ENCODE results near the gene POLR1E. TPM values are rescaled to one million over a fixed set of nuclear protein-coding genes. Genes with fewer than 3 reads are reported as not detected.
A peak's percentile ranks its signal among the peaks of the same experiment; 100 is the strongest.

Gene POLR1E
- total and polyA plus RNA-seq, 10 of the 15 experiments (the other 5 are each of a cell fraction or from before 2014, with no cell fraction given): 13.7 to 71.3 (median 50.4) TPM

DNA sequence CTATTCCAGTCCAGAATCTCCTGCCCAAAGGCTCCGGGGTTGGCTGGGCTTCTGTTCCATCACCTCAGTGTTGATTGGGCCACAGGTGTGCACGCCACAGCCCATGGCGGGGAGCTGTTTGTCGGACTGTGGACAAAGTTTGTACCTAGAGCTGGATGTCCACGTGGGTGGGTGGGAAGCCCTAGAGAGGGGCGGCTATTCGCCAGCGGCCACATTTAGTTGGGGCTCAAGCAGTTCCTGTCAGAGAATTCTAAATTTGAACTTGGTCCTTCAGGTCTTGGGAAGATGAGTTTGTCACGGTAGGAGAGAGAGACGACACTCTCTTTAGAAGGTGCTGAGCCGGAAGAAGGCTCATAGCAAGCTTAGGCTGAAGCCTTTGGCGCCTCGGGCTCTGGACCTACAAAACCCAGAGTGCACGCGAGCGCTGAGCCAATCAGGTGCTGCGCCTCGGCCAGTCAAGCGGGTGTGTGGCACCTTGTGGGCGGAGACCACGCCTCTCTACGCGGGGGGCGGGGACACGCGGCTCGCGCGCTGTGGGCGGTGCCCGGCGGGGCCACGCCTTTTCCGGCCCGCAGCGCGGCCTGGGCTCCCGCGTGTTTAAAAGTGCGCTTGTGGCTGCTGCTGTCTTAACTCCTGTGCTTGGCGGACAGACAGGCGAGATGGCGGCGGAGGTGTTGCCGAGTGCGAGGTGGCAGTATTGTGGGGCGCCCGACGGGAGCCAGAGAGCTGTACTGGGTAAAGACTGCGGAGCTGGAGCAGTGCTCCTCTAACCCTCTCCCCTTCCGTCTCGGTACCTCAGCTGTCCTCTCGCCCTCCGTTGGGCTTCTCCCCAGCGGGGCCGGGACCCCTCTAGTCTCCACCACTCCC lies at the start of gene POLR1E (continued):
- TF ChIP-seq IRF4 (IDR thresholded peaks at IDR 0.05; ENCODE audit: low read depth, low read length) (no peak), TARDBP (IDR thresholded peaks at IDR 0.05; ENCODE audit: borderline replicate concordance) (no peak), ZNF274 (IDR thresholded peaks at IDR 0.05; ENCODE audit: insufficient read depth, insufficient read length) (no peak), BCL3 (IDR thresholded peaks at IDR 0.05; ENCODE audit: borderline replicate concordance, insufficient read depth, low read depth, low read length, poor library complexity, severe bottlenecking) (no peak), ATF3 (IDR thresholded peaks at IDR 0.05; ENCODE audit: borderline replicate concordance, extremely low read depth, low read depth, low read length) (no peak), TBL1XR1 (IDR thresholded peaks at IDR 0.05; ENCODE audit: low read depth, low read length) (no peak), WRNIP1 (IDR thresholded peaks at IDR 0.05; ENCODE audit: borderline replicate concordance, low read depth, low read length) (no peak), CBFB (IDR thresholded peaks at IDR 0.05; ENCODE audit: low read depth) (peak; percentile 71; the same call in 1 of the 2 replicates), MTA3 (IDR thresholded peaks at IDR 0.05; ENCODE audit: borderline replicate concordance, low read length) (no peak), GATAD2B (conservative IDR thresholded peaks at IDR 0.05; ENCODE audit: low read depth) (peak; percentile 73), BMI1 (IDR thresholded peaks at IDR 0.05; ENCODE audit: borderline replicate concordance) (no peak), ZBTB11 (CRISPR knock-in tag; IDR thresholded peaks at IDR 0.05) (no peak), BHLHE40 (IDR thresholded peaks at IDR 0.05; ENCODE audit: borderline replicate concordance in 1 of 2, low read depth in 2 of 2, low read length in 1 of 2) (peak; percentile 84 to 91)
- TF ChIP-seq, protein P1, sequence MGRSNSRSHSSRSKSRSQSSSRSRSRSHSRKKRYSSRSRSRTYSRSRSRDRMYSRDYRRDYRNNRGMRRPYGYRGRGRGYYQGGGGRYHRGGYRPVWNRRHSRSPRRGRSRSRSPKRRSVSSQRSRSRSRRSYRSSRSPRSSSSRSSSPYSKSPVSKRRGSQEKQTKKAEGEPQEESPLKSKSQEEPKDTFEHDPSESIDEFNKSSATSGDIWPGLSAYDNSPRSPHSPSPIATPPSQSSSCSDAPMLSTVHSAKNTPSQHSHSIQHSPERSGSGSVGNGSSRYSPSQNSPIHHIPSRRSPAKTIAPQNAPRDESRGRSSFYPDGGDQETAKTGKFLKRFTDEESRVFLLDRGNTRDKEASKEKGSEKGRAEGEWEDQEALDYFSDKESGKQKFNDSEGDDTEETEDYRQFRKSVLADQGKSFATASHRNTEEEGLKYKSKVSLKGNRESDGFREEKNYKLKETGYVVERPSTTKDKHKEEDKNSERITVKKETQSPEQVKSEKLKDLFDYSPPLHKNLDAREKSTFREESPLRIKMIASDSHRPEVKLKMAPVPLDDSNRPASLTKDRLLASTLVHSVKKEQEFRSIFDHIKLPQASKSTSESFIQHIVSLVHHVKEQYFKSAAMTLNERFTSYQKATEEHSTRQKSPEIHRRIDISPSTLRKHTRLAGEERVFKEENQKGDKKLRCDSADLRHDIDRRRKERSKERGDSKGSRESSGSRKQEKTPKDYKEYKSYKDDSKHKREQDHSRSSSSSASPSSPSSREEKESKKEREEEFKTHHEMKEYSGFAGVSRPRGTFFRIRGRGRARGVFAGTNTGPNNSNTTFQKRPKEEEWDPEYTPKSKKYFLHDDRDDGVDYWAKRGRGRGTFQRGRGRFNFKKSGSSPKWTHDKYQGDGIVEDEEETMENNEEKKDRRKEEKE (IDR thresholded peaks at IDR 0.05): no peak
- TF ChIP-seq, protein P2, sequence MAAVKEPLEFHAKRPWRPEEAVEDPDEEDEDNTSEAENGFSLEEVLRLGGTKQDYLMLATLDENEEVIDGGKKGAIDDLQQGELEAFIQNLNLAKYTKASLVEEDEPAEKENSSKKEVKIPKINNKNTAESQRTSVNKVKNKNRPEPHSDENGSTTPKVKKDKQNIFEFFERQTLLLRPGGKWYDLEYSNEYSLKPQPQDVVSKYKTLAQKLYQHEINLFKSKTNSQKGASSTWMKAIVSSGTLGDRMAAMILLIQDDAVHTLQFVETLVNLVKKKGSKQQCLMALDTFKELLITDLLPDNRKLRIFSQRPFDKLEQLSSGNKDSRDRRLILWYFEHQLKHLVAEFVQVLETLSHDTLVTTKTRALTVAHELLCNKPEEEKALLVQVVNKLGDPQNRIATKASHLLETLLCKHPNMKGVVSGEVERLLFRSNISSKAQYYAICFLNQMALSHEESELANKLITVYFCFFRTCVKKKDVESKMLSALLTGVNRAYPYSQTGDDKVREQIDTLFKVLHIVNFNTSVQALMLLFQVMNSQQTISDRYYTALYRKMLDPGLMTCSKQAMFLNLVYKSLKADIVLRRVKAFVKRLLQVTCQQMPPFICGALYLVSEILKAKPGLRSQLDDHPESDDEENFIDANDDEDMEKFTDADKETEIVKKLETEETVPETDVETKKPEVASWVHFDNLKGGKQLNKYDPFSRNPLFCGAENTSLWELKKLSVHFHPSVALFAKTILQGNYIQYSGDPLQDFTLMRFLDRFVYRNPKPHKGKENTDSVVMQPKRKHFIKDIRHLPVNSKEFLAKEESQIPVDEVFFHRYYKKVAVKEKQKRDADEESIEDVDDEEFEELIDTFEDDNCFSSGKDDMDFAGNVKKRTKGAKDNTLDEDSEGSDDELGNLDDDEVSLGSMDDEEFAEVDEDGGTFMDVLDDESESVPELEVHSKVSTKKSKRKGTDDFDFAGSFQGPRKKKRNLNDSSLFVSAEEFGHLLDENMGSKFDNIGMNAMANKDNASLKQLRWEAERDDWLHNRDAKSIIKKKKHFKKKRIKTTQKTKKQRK (IDR thresholded peaks at IDR 0.05; ENCODE audit: low read depth, low read length): no peak

Data from GM12878 (cell line).